SK-N-SH treated with all-trans-retinoic acid at 6 μM for 48 hours (cell line): ENCODE measurements around the gene HCRTR1.

Source experiments
- CREB5 ChIP-seq: fragments of 250-450 bp; sonication (Bioruptor Pico); IDR thresholded peaks from 2 replicates; pipeline ENCODE4 v1.5.1; 2020; ENCODE audit warnings: low read depth, mild to moderate bottlenecking, moderate library complexity
- POU6F1 ChIP-seq: fragments of 250-450 bp; sonication (Bioruptor Pico); IDR thresholded peaks from 2 replicates; pipeline ENCODE4 v1.8.0; 2021; ENCODE audit warnings: low read depth, mild to moderate bottlenecking, moderate library complexity, borderline replicate concordance
- TSHZ2 ChIP-seq: fragments of 250-450 bp; sonication (Bioruptor Pico); IDR thresholded peaks from 2 replicates; pipeline ENCODE4 v1.5.0; 2020; ENCODE audit warnings: mild to moderate bottlenecking, moderate library complexity
- ZFP3 ChIP-seq: fragments of 250-450 bp; sonication (Bioruptor Pico); IDR thresholded peaks from 2 replicates; pipeline ENCODE4 v1.5.0; 2020; ENCODE audit warnings: mild to moderate bottlenecking, moderate library complexity

DNA sequence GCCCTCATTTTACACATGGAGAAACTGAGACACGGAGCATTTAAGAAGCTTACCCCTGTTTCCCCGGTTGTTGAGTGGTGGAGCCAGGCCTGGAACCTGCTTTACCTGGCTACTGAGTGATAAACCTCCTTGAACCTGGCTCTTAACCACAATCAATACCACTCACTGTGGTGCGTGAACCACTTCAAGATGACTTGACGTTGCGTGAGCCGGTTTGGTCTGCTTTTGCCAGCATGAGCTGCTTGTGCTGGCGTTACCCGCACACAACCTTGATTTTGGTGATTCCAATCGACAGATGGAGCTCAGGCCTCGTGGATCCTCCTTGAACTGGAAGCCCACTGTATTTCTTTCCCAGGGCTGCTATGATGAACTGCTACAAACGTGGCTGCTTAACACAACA, 47.3 kb upstream of the HCRTR1 start:
- no peak for TF ChIP-seq ZFP3
- no peak for TF ChIP-seq TSHZ2 (CRISPR knock-in tag)
- no peak for TF ChIP-seq CREB5 (CRISPR knock-in tag)
- TF ChIP-seq POU6F1 (CRISPR knock-in tag), result no peak
